Measurements from ENCODE around the gene PPP1R7.

DNA sequence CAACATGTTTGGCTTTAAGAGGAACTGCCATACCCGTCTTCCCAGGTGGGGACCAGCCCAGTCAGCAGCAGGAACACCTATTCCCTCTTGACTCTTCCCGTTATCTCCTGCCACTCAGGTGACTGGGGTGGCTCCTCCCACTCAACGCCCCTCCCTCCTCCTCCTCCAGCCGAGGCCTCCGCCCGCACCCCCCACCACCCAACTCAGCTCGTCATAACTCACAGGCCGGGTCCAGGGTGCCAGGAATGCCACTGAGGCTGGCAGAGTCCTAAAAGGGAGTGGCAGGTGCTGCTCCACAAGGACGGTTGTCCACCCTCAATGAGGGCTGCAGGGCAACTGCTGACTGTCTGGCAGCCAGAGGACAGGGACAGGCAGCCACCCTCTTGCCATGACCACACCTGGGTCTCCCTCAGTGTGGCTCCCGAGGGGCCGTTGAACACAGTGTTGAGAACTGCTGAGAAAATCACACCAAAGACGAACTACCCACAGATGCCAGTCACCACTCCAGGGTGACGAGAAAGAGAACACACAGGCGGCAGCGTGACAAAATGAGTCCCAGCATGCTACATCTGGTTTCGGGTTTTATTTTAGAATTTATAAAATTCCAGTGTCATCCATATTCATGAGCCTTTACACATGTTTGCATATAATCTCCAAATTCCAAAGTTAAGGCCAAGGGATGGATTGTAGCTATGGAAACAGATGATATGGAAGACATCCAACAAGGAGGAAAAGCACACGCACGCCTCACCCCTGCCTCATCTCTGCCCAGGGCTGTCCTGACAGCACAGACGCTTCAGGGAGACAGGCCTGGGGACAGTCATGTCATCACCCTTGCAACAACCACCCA lies 76.7 kb downstream of the PPP1R7 start:
- TF ChIP-seq CTCF (IDR thresholded peaks at IDR 0.05; ENCODE audit: poor library complexity, severe bottlenecking) (no peak), RAD21 (conservative IDR thresholded peaks at IDR 0.05) (no peak)
- TF ChIP-seq, protein P1, sequence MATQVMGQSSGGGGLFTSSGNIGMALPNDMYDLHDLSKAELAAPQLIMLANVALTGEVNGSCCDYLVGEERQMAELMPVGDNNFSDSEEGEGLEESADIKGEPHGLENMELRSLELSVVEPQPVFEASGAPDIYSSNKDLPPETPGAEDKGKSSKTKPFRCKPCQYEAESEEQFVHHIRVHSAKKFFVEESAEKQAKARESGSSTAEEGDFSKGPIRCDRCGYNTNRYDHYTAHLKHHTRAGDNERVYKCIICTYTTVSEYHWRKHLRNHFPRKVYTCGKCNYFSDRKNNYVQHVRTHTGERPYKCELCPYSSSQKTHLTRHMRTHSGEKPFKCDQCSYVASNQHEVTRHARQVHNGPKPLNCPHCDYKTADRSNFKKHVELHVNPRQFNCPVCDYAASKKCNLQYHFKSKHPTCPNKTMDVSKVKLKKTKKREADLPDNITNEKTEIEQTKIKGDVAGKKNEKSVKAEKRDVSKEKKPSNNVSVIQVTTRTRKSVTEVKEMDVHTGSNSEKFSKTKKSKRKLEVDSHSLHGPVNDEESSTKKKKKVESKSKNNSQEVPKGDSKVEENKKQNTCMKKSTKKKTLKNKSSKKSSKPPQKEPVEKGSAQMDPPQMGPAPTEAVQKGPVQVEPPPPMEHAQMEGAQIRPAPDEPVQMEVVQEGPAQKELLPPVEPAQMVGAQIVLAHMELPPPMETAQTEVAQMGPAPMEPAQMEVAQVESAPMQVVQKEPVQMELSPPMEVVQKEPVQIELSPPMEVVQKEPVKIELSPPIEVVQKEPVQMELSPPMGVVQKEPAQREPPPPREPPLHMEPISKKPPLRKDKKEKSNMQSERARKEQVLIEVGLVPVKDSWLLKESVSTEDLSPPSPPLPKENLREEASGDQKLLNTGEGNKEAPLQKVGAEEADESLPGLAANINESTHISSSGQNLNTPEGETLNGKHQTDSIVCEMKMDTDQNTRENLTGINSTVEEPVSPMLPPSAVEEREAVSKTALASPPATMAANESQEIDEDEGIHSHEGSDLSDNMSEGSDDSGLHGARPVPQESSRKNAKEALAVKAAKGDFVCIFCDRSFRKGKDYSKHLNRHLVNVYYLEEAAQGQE (IDR thresholded peaks at IDR 0.05; ENCODE audit: borderline replicate concordance), result no peak

Data from neural cell (in vitro differentiated cells).